ENCODE results near the gene SH2D3C. TPM values are rescaled to one million over a fixed set of nuclear protein-coding genes. Genes with fewer than 3 reads are reported as not detected.

Gene SH2D3C
- total RNA-seq, 4 donors from 2014 or later = 2.6 to 10.1 (median 3.9) TPM

- no peak overlapping the region for H3K4me3 ChIP-seq
- no peaks in the 10 kb centered on the region for H3K27me3 ChIP-seq
- in situ Hi-C loops (cut with MboI; ENCODE audit: low pct_ligation_motif_present in 1 of 4, low pct_unique_long_range_greater_than_20kb in 1 of 4, low sequenced_read_pairs in 3 of 4) (no loop called here), intact Hi-C loops (cut with DNase I; ENCODE audit: low total_unique reads) (no loop called here)
- DNase-seq = no peak
- no peak for TF ChIP-seq POLR2AphosphoS5 (IDR thresholded peaks at IDR 0.05)
- no peak for TF ChIP-seq CTCF (IDR thresholded peaks at IDR 0.05)
- TF ChIP-seq POLR2A (IDR thresholded peaks at IDR 0.05) = no peak
- no peak for TF ChIP-seq EP300 (IDR thresholded peaks at IDR 0.05; ENCODE audit: low read depth)
- H3K27ac ChIP-seq = no peak overlapping the region
- H3K4me1 ChIP-seq = peaks cover 0 to 8% (median 3%) of the 10 kb centered on the region in 4 donors
- no peaks in the 10 kb centered on the region for H3K36me3 ChIP-seq
- 86% methylated on average over 12 of the region's 12 CpGs; no CpG with 5 or more reads in 1 of the 2 donors for WGBS, 2 donors (ENCODE audit: low coverage in 1 of 2)
- no peaks in the 10 kb centered on the region for H3K9me3 ChIP-seq
Measured at GRCh38 chr9:127705577-127706379, 72.7 kb downstream of the SH2D3C start.

- H3K36me3 ChIP-seq = no peaks in the 10 kb centered on the region
- no peaks in the 10 kb centered on the region for H3K9me3 ChIP-seq
- DNase-seq = no peak
- no peak overlapping the region for H3K4me3 ChIP-seq
- WGBS, 2 donors (ENCODE audit: low coverage in 1 of 2) = 73 to 80% methylated on average over 7 to 9 of the region's 9 CpGs
- H3K27ac ChIP-seq = no peak overlapping the region
- in situ Hi-C loops (cut with MboI; ENCODE audit: low pct_ligation_motif_present in 1 of 4, low pct_unique_long_range_greater_than_20kb in 1 of 4, low sequenced_read_pairs in 3 of 4) = no loop called here
- peaks cover 0 to 19% (median 11%) of the 10 kb centered on the region in 4 donors for H3K4me1 ChIP-seq
- no peak for TF ChIP-seq CTCF (IDR thresholded peaks at IDR 0.05)
- TF ChIP-seq POLR2A (IDR thresholded peaks at IDR 0.05) = no peak
- TF ChIP-seq POLR2AphosphoS5 (IDR thresholded peaks at IDR 0.05) = no peak
- no peak for TF ChIP-seq EP300 (IDR thresholded peaks at IDR 0.05; ENCODE audit: low read depth)
- no peaks in the 10 kb centered on the region for H3K27me3 ChIP-seq
- intact Hi-C loops (cut with DNase I; ENCODE audit: low total_unique reads) = no loop called here
Measured at GRCh38 chr9:127703289-127703946, 75.0 kb downstream of the SH2D3C start.

GRCh38 chr9:127700594-127701255 lies 77.7 kb downstream of the SH2D3C start:
- Histone ChIP-seq H3K27me3 (no peaks in the 10 kb centered on the region), H3K27ac (no peak overlapping the region), H3K4me3 (no peak overlapping the region), H3K9me3 (no peaks in the 10 kb centered on the region), H3K36me3 (no peaks in the 10 kb centered on the region), H3K4me1 (peaks cover 0 to 13% (median 7%) of the 10 kb centered on the region in 4 donors)
- intact Hi-C loops (cut with DNase I; ENCODE audit: low total_unique reads) = no loop called here
- 73% methylated on average over 5 of the region's 5 CpGs; no CpG with 5 or more reads in 1 of the 2 donors for WGBS, 2 donors (ENCODE audit: low coverage in 1 of 2)
- no peak for DNase-seq
- TF ChIP-seq CTCF (IDR thresholded peaks at IDR 0.05) (no peak), POLR2A (IDR thresholded peaks at IDR 0.05) (no peak), POLR2AphosphoS5 (IDR thresholded peaks at IDR 0.05) (no peak)
- in situ Hi-C loops (cut with MboI; ENCODE audit: low pct_ligation_motif_present in 1 of 4, low pct_unique_long_range_greater_than_20kb in 1 of 4, low sequenced_read_pairs in 3 of 4) = no loop called here

- Histone ChIP-seq H3K27me3 (no peaks in the 10 kb centered on the region), H3K4me3 (no peak overlapping the region), H3K27ac (peak overlapping the region in 2 of 4 donors; percentile 79 to 86), H3K36me3 (no peaks in the 10 kb centered on the region), H3K9me3 (no peaks in the 10 kb centered on the region), H3K4me1 (peaks cover 0 to 13% (median 7%) of the 10 kb centered on the region in 4 donors)
- no peak for DNase-seq
- 80 to 96% methylated on average over 2 of the region's 2 CpGs for WGBS, 2 donors (ENCODE audit: low coverage in 1 of 2)
- TF ChIP-seq POLR2A (IDR thresholded peaks at IDR 0.05) (no peak), EP300 (IDR thresholded peaks at IDR 0.05; ENCODE audit: low read depth) (no peak), POLR2AphosphoS5 (IDR thresholded peaks at IDR 0.05) (no peak)
- intact Hi-C loops (cut with DNase I; ENCODE audit: low total_unique reads) (no loop called here), in situ Hi-C loops (cut with MboI; ENCODE audit: low pct_ligation_motif_present in 1 of 4, low pct_unique_long_range_greater_than_20kb in 1 of 4, low sequenced_read_pairs in 3 of 4) (no loop called here)
Measured at GRCh38 chr9:127700140-127700539, 78.3 kb downstream of the SH2D3C start.

All from transverse colon (tissue), 4 donors.